Nephron progenitor cell (in vitro differentiated cells): ENCODE results near the gene CCR5.
A peak's percentile ranks its signal among the peaks of the same experiment; 100 is the strongest.

Source experiments
- DNase-seq: peaks from one replicate; pipeline ENCODE4 v3.0.0; 2021
- H3K27ac Mint-ChIP-seq: 2 replicates; pipeline ENCODE4 v1.8.0; 2021; ENCODE audit warnings: mild to moderate bottlenecking, moderate library complexity, mixed read lengths
- H3K27me3 Mint-ChIP-seq: 2 replicates; pipeline ENCODE4 v1.8.0; 2021; ENCODE audit warnings: mild to moderate bottlenecking, low read depth, mixed read lengths; ENCODE audit not compliant: poor library complexity
- H3K36me3 Mint-ChIP-seq: 2 replicates; pipeline ENCODE4 v1.8.0; 2021; ENCODE audit warnings: low read depth, mixed read lengths
- H3K4me1 Mint-ChIP-seq: 2 replicates; pipeline ENCODE4 v1.8.0; 2021; ENCODE audit warnings: mixed read lengths
- H3K4me3 Mint-ChIP-seq: 2 replicates; pipeline ENCODE4 v1.8.0; 2021; ENCODE audit warnings: mild to moderate bottlenecking, moderate library complexity, mixed read lengths
- H3K9me3 Mint-ChIP-seq: 2 replicates; pipeline ENCODE4 v1.8.0; 2021; ENCODE audit warnings: mild to moderate bottlenecking, moderate library complexity, mixed read lengths
- TF ChIP-seq, protein P1 (sequence below): fragments of 200-600 bp; sonication (generic); IDR thresholded peaks from 2 replicates; pipeline ENCODE4 v1.5.0; 2021; ENCODE audit warnings: antibody characterized with exemption

CCR5 gene

GRCh38 chr3:46393554-46394434 is 23.0 kb downstream of the CCR5 start:
- peak overlapping the region; percentile 37 for H3K27ac Mint-ChIP-seq
- H3K9me3 Mint-ChIP-seq: no peaks in the 10 kb centered on the region
- no peaks in the 10 kb centered on the region for H3K36me3 Mint-ChIP-seq
- H3K4me1 Mint-ChIP-seq: no peaks in the 10 kb centered on the region
- H3K4me3 Mint-ChIP-seq: no peak overlapping the region
- DNase-seq: no peak
- TF ChIP-seq, protein P1, sequence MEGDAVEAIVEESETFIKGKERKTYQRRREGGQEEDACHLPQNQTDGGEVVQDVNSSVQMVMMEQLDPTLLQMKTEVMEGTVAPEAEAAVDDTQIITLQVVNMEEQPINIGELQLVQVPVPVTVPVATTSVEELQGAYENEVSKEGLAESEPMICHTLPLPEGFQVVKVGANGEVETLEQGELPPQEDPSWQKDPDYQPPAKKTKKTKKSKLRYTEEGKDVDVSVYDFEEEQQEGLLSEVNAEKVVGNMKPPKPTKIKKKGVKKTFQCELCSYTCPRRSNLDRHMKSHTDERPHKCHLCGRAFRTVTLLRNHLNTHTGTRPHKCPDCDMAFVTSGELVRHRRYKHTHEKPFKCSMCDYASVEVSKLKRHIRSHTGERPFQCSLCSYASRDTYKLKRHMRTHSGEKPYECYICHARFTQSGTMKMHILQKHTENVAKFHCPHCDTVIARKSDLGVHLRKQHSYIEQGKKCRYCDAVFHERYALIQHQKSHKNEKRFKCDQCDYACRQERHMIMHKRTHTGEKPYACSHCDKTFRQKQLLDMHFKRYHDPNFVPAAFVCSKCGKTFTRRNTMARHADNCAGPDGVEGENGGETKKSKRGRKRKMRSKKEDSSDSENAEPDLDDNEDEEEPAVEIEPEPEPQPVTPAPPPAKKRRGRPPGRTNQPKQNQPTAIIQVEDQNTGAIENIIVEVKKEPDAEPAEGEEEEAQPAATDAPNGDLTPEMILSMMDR: no peak
- peaks cover 6% of the 10 kb centered on the region for H3K27me3 Mint-ChIP-seq

DNA sequence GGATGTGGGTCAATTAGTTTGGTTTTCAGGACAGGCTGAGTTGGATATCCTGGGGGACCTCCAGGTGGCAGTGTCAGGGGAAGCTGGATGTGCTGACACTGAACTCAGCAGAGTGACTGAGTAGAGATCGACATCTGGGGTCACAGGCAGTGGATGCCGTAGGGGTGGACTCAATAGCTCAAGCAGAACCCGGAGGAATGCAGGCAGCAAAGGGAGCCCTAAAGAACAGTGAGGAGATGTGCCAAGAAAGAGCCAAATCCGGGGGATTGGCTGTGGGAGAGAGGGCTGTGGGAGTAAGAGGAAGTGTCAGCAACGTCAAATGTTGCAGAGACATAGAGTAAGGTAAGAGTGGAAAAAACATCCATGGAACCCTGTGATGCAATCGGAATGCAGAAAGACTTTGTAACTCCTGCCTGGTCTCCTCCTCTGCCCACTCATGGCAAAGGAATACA is 24.5 kb downstream of the CCR5 start:
- Mint-ChIP-seq H3K27ac (no peak overlapping the region), H3K36me3 (no peaks in the 10 kb centered on the region), H3K4me1 (no peaks in the 10 kb centered on the region), H3K9me3 (no peaks in the 10 kb centered on the region), H3K4me3 (no peak overlapping the region), H3K27me3 (peaks cover 6% of the 10 kb centered on the region)
- no peak for DNase-seq
- TF ChIP-seq, protein P1: no peak

GRCh38 chr3:46395766-46396530 is 25.2 kb downstream of the CCR5 start:
- TF ChIP-seq, protein P1: no peak
- Mint-ChIP-seq H3K9me3 (no peaks in the 10 kb centered on the region), H3K27ac (no peak overlapping the region), H3K4me3 (no peak overlapping the region), H3K36me3 (no peaks in the 10 kb centered on the region), H3K4me1 (no peaks in the 10 kb centered on the region), H3K27me3 (peaks cover 6% of the 10 kb centered on the region)
- DNase-seq: no peak

DNA sequence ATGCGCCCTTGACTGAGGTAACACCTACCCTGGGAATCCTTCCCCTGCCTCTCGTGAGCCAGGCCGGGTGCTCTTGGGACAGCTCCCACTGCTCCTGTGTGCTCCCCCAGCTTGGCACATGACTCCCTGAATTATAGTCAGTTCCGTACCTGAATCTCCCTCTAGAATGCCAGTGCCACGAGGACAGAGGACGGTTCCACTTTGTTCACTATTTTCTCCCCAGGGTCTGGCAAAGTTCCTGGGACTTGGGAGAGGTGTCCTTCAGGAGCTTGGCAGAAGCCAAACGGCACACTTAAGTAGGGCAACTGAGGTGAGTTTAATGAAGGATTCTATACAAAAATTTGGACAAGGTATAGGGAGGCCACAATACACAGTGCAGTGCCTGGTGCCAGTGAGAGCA is 26.4 kb downstream of the CCR5 start:
- H3K27me3 Mint-ChIP-seq: peaks cover 6% of the 10 kb centered on the region
- no peak overlapping the region for H3K27ac Mint-ChIP-seq
- H3K36me3 Mint-ChIP-seq: no peaks in the 10 kb centered on the region
- H3K4me1 Mint-ChIP-seq: no peaks in the 10 kb centered on the region
- no peak for DNase-seq
- no peaks in the 10 kb centered on the region for H3K9me3 Mint-ChIP-seq
- no peak overlapping the region for H3K4me3 Mint-ChIP-seq
- TF ChIP-seq, protein P1: no peak

DNA sequence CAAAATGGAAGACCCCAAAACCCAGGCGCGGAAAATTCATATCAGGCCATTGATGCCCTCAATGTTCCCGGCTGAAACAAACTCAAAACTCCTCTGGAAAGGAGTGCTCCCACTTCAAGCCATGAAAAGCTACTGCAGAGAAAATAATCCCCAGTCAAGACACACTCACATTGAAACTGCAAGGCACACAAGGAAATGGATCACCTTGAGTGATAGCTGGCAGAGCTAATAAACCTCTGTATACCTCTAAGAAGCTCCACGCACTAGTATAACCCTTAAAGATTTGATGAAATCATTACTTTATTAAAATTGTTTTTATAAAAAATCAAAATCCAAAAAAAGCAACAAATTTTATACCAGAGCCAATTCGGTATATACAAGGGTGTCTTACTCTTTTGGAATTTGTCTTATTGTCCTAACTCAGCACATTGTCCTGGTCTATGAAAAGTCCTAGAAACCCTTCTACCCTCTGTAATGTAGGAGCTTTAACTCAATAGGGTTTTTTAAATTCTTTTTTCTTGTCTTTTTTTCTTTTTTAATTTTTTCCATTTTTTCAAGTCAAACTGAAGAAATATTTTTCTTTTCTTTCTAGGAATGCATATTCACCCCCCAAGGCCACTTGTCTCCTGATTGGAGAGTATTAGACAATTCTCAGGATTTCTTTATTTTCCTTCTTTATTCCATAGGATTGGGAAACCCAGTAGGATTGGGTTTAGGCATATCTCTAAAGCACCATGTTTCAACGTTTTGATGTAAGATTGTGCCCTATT is 27.6 kb downstream of the CCR5 start:
- H3K36me3 Mint-ChIP-seq: no peaks in the 10 kb centered on the region
- H3K27ac Mint-ChIP-seq: no peak overlapping the region
- no peak overlapping the region for H3K4me3 Mint-ChIP-seq
- H3K4me1 Mint-ChIP-seq: no peaks in the 10 kb centered on the region
- TF ChIP-seq, protein P1: no peak
- H3K9me3 Mint-ChIP-seq: no peaks in the 10 kb centered on the region
- peaks cover 6% of the 10 kb centered on the region for H3K27me3 Mint-ChIP-seq
- no peak for DNase-seq
